Measurements from ENCODE around the gene RECK. TPM values are rescaled to one million over a fixed set of nuclear protein-coding genes. Genes with fewer than 3 reads are reported as not detected.

The RECK gene
- total RNA-seq, 1 donor from 2014 or later = 11.9 TPM

DNA sequence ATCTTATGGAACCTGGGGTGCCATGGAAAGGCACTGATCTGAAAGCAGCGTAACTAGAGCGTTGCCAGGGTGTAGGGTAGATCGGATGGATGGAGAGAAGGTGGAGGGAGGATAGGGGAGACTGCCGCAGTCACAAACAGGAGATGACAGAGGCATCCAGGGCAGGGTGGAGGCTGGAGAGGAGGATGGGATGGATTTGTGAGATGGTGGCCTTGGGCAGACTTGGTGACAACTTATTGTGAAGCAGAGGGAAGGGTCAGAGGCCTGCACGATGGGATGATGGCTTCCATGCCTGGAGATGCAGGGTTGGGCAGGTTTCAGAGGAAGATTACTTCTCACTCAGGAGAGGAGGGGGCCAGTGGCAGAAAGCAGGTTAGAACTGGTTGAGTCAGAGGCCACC, 102.2 kb downstream of the RECK start:
- no peak for DNase-seq (ENCODE audit: low read depth, low spot score)

DNA sequence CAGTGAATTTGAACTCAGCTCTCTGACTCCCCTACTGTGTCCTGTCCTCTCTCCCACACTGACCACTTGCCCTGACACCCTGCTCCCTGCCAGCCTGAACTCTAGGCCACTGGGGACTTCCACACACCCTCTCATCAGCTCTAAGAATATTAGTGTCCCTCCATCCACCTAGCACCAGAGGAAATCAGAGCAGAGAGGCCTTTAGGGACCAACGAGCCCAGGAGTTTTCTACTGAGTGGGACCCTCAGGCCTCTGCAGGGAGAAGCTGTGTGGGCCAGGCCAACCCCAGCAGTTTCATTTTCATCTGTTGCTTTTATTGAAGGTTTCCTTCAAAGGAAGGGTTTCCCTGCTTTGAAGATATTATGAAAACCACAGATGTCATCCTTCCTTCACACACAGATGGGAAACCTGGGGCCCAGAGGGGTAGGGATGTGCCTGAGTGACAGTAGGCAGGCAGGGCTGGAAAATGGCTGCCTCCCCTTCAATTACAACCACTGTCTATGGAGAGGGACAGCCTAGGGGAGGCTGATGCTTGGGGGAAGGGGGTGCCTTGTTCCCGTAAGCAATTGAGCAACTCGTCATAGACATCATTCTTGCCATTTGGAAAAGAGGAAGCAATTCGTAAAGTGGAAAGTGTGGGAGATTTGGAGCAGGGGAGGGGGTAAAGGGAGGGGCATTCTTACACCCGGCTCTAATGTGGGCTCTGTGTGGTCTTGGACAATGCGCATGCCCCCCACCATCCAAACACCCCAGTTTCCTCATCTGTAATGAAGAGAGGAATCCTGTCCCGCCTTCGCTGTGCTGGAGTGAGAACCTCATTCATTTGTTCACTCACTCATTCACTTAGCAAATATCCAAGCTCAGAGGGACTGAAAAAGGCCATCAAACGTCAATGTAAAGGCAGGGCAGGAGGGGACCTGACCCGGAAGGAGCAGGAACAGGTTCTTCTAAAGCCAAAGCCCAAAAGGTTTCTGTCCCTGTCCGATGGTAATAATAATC, 103.7 kb downstream of the RECK start:
- no peak for DNase-seq (ENCODE audit: low read depth, low spot score)

DNA sequence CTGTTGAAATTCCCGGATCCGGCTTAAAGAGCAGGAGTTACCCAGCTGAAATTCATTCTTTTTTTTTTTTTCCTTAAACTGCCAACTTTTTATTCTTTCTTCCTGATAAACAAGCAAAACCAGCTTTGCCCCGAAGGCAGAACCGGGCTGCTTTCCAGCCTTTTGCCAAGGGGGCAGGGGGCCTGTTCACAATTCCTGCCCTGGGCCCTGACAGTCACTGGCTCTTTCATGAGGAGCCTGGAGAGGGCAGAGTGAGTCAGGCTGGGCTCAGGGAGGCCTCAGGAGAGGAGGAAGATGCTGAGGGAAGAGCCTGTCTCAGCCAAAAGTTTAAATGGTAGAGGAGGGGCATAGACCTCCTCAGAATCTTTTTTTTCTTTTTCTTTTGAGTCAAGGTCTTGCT, 104.6 kb downstream of the RECK start:
- DNase-seq (ENCODE audit: low read depth, low spot score) = no peak

DNA sequence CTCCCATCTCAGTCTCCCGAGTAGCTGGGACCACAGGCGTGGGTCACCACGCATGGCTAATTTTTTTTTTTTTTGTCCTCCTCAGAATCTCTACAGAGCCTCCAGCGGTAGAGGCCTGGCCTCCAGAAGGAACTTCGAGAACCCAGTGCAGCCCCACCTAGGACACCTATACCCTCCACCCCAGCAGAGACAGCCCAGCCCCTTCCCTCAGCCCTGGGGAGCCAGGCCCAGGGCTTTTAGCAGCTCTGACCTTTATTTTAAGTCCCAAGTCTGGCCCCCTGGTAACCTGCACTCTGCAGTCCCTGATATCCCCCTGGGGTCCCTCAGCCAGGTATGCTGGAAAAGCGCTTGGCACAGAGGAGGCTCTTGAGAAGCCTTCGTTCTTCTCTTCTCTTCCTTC, 105.0 kb downstream of the RECK start:
- no peak for DNase-seq (ENCODE audit: low read depth, low spot score)

DNA sequence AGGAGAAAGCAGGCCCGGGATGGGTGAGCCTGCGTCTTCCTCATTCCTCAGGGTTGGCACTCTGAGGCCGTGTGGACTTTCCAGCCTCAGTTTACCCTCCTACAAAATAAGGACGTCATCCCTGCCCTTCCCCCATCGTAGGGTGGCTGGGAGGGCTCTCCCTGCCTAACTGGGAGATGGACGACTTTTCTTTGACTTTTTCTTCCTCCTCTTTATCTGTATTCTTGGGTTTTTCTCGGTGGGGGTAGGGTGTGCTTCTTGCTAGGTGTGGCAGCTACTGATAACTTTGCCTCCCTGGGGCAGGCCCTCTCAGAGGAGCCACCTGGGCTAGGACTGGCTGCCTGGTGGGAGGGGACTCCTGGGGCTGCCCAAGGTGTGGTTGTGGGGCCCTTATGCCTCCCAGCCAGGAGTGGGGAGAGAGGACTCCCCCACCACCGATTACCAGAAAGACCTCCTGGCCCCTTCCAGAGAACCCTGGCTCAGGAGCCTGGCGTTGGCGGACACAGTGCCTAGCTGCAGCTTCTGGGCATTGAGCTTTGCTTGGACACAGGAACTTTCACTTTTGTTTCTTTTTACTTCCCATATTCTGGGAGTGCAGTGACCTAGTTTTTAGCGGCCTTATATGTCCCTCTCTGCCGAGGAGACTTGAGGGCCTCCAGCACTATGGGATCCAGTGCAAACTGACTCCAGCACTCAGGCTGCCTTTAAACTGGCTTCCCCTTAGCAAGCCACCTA, 106.0 kb downstream of the RECK start:
- no peak for DNase-seq (ENCODE audit: low read depth, low spot score)

DNA sequence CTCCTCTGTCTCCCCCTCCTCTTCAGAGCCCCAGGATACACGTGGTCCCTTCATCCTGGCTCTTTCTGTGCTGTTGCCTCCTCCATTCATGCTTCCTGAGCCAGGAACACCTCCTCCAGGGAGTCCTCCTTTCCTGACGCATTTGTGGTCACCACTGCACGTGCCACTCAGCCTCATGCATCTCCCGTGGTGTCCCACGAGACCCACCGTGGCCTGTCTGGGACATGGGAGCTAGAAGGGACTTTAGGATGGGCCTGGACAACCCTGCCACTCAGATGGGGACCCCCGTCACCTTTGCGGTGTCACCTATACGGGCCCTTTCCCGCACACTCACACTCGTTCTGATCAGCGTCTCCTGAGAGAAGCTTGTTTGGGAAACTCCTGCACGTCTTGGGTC, 106.5 kb downstream of the RECK start:
- no peak for DNase-seq (ENCODE audit: low read depth, low spot score)

DNA sequence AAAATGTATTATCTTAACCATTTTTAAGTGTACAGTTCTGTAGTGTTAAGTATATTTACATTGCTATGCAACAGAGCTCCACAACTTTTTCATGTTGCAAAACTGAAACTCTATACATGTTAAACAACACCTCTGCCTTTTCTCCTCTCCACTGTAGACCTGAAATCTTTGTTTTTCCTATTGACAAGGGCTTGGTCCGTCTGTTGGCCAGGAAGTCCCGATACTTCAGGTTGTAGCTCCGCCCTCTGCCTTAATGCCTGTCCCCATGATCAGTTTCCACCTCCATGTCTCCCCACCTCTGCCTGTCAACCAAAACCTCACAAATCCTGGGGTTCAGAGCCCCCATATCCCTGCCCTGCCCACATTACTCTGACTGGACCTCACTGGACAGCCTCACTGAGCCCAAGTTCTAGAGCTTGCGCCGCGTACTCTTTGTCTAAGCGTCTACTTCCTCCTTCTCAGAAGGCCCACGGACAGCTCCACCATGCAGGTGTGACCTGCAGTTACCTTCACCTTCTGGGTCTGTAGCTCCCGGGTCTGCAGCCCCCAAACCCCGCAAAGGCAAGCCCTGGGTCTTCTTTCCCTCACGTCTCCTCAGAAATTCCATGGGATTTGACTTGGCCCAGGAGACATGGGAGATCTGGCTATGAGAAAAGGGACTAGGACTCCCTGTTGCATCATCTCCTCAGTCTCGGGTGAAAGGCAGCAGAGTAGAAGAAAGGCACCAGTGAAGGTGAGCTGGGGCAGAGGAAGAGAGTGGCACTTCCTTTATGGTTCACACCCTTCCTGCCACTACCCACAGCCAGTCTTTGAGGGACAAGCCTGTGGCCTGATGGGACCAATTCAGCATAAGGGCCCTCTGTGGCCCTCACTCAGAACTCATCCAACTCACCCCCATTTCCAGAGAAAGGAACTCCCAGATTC, 107.9 kb downstream of the RECK start:
- no peak for DNase-seq (ENCODE audit: low read depth, low spot score)

DNA sequence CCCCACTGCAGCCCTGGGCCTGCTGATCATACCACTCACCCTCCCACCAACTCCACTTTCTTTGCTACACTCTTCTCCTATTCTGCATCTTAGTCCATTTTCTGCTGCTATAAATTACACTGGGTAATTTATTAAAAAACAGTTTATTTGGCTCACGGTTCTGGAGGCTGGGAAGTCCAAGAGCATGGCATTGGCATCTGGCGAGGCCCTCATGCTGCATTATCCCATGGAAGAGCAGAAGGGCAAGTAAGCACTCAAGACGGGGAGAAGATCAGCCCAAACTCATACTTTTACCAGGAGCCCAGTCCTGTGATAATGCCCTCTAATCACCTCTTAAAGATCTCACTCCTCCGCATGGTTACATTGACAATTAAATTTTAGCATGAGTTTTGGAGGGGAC, 109.3 kb downstream of the RECK start:
- DNase-seq (ENCODE audit: low read depth, low spot score) = no peak

DNA sequence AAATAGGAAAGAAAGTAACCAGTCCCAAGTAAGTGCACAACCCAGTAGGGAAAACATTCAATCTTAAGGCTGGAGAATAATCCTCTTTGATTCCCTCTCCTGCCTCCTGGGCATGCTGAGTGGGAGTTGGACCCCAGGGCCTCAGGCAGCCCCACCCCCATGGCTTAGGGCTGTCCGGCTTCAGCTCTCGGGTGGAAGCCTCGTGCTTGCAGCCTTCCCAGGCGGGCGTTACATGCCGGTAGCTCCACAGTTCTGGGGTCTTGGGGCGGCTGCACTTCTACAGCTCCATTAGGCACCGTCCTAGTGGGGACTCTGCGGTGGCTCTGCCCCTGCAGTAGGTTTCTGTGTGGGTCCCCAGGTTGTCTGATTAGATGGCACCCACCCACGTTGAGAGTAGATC, 109.9 kb downstream of the RECK start:
- no peak for DNase-seq (ENCODE audit: low read depth, low spot score)

DNA sequence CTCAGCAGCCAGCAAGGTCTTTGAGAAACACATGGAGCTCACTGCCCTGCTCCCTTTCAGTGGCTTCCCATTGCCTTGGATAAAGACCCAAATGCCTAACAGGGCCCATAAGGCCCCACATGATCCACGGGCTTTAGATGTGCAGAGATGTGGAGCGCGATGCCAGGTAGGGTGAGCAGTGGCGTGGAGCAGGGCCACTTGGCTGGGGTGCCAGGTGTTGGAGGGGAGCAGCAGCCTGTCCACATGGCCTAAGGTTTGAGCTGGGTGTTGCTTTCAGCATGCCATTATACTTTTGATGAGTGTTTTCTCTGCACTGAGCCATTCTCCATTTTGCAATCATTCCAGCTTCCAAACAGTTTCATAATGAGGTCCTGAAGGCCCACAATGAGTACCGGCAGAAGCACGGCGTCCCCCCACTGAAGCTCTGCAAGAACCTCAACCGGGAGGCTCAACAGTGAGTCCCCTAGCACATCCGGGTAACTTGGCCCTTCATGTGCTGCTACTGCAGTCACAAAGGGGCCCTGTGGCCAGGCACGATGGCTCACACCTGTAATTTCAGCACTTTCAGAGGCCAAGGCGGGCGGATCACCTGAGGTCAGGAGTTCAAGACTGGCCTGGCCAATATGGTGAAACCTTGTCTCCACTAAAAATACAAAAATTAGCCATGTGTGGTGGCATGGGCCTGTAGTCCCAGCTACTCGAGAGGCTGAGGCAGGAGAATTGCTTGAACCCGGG, 110.9 kb downstream of the RECK start:
- no peak for DNase-seq (ENCODE audit: low read depth, low spot score)

DNA sequence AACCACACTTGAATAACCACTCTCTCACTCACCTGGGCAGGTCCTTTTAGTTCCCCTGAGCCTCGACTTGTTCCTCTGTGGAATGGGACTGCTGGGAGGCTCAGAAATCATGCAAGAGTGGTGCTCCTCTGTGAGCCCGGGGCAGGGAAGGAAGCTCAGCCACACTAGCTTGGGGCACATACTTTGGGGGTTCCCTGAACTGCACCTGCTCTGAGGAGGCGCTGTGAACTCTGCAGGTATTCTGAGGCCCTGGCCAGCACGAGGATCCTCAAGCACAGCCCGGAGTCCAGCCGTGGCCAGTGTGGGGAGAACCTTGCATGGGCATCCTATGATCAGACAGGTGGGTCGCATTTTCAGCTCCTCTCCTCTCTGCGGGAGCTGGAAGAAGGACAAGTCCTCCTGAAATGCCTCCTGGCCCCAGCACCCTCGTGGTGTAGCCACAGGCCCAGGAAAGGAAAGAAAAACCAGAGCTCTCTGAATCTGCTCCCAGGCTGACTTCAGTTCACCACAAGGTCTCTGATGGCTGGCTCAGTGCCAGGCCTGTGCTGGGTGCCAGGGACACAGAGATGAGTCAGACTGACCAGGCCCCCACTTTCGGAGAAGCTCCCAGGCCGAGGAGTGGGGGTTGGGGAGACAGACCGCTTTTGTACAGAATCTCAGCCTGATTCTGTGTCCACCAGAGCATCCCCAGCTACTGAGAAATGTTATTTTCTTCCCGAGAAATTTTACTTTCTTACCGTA, 111.8 kb downstream of the RECK start:
- peak; percentile 58 for DNase-seq (ENCODE audit: low read depth, low spot score)

DNA sequence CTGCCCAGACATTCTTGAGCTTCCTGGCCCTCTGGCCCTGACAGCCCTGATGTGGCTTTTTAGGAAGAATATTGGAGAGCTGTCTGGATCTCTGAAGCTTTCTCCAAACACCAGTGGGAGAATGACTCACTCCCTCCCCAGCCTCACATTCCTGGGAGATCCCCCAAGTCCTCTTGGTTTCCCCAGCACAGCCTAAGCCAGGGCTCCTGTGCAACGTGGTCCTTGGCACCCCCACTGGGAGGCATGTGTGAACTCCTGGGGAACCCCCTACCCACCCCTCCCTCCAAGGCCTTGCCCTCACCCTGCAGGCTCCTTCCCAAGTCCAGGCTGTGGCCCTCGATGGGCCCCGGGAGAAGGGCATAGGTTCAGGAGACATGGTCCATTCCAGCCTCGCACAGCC, 112.5 kb downstream of the RECK start:
- no peak for DNase-seq (ENCODE audit: low read depth, low spot score)

DNA sequence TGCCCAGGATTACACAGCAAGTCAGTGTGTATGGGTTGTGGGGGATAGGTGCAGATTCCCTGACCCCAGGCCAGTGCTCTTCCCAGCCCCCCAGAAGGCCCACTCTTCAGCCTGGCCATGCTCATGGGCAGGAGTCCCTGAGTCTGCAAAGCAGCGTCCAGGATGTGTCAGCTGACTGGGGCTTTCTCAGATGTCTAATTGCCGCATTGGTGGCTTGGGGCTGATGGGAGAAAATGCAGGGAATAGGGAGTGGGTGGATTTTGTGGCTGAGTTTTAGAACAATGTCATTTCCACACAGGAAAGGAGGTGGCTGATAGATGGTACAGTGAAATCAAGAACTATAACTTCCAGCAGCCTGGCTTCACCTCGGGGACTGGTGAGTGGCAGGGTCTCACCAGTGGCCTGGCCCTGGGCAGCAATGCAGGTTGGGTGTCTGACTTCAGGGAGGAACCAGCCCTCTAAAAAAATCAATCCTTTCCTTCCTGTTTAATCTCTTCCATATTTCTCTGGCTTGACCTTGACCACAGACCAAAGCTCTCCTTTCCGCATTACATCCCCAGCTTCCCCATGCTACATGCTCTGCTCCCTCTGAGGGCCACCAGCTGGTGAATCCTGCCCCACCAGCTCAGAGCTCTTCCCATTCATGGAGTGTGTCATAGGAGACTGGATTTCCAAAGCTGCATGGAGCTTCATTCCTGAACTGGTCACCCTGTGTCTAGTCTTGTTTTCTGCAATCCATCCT, 114.0 kb downstream of the RECK start:
- DNase-seq (ENCODE audit: low read depth, low spot score) = no peak

DNA sequence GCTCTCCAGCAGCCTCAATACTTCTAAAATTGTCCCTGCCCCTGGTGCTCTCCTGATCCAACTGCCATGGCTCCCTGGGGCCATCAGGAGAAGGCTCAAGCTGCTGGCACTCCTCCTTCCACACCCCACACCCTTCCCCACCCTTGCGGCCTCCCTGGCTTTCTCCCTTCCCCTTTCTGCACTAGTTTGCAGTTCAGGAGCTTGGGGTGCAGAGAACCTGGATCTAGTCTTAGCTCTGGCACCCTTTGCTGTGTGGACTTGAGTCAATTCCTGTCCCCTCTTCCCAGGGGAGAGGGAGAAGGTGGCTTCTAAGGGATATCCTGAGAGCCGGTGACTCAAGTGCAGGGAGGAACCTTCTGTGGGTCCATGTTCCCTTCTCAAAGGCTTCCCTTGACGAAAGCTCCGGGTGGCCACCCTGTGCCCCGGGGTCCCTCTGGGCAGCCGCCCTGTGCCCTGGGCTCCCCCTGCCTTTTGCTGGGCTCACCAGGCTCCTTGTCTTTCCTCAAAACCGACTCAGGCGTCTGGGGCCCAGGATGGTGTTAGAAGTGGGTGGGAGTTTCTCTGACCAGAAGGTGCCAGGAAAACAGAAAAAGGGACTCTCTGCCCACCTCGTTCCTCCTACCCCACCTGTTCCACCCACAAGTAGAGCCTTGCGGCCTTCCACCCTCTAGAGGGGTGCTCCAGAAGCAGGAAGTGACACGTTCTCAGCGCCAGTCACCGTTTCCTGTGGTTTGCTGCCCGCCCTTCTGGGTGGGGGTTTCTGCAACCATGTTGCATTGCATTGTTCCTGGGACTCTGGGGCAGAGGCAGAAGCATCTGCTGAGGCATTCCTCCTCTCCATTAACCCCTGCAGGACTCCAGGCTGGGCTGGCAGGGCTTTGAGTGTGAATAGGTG, 114.8 kb downstream of the RECK start:
- peak; percentile 61 for DNase-seq (ENCODE audit: low read depth, low spot score)

DNA sequence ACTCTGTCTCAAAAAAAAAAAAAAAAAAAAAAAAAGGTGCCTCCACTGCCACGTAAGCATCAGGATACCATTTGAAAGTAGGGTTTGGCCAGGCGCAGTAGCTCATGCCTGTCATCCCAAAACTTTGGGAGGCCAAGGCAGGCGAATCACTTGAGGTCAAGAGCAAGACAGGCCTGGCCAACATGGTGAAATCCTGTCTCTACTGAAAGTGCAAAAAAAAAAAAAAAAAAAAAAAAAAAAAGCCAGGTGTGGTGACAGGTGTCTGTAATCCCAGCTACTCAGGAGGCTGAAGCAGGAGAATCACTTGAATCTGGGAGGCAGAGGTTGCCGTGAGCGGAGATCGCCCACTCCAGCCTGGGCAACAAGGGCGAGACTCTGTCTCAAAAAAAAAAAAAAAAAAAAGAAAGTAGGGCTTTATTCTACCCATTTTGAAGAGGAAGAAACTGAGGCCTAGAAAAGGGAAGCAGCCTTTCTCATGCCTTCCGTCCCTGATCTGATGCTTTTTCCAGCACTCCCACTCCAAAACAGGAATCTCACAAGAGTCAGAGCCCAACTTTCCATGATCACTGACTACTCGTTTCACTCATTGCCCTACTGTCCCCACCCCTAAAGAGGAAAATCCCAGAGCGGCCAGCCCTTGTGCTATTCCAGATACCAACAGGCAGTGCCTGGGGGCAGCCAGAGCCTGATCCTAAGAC, 116.2 kb downstream of the RECK start:
- no peak for DNase-seq (ENCODE audit: low read depth, low spot score)

DNA sequence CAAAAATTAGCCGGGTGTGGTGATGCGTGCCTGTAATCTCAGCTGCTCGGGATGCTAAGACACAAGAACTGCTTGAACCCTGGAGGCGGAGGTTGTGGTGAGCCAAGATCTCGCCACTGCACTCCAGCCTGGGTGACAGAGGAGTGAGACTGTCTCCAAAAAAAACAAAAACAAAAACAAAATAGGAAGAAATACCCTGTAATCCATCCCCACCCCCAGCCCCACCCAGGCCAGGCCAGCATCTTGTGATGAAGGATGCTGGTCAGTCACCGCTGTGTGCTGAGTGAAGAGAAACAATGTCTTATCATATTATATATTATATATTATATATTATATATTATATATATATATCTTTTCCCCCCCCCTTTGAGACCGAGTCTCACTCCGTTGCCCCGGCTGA, 117.0 kb downstream of the RECK start:
- DNase-seq (ENCODE audit: low read depth, low spot score) = no peak

DNA sequence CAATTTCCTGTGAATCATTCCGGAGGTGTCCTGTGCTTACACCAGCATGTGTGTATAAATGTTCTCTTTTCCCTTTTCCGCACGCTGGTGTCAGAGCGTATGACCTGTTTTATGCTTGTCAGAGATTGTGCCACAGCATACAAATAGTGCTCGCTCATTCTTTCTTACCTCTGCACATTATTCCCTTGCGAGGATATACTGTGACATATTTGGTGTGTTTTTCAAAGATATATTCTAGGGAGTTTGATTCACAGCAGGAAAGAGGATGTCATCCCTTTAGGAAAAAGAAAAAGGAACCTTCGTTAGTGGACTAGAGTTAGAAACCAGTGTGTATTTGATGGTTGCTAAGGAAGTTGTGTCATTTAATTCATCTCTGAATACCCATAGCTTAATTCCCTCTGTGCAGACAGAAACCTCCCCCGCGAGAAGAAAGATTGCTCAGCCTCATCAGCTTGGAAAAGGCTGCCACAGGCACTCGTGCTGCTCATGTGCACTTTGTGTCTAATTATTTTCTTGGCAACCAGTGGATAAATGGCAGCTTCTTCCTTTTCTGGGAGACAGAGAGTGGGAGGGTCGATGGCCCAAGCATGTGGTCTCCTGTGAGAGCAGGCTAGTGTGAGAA, 117.7 kb downstream of the RECK start:
- peak; percentile 54 for DNase-seq (ENCODE audit: low read depth, low spot score)

All from pulmonary artery endothelial cell (primary cell).